Keratinocyte (primary cell): ENCODE results near the gene ATP13A3. TPM values are rescaled to one million over a fixed set of nuclear protein-coding genes. Genes with fewer than 3 reads are reported as not detected.

Experiments used
- DNase-seq: peaks from one replicate; pipeline ENCODE4 v3.0.0-alpha.2; 2011; ENCODE audit warnings: low read depth, missing footprints, low spot score
- FAIRE-seq: peaks from 2 replicates; lab custom pipeline; 2011; peaks lifted over from hg19 to GRCh38; lab: Jason Lieb, UNC
- H2AFZ ChIP-seq: 2 replicates; pipeline ENCODE4 v1.6.0; 2012; ENCODE audit warnings: low read length, control low read depth, inconsistent platforms; ENCODE audit not compliant: control insufficient read depth
- H3K27ac ChIP-seq: 2 replicates; pipeline ENCODE4 v1.5.1; 2011; ENCODE audit warnings: low read length; ENCODE audit not compliant: control insufficient read depth, insufficient read depth
- H3K27me3 ChIP-seq: 3 replicates; pipeline ENCODE4 v1.6.0; 2011; ENCODE audit warnings: low read length; ENCODE audit not compliant: control insufficient read depth, insufficient read depth; ENCODE audit errors: extremely low read depth
- H3K36me3 ChIP-seq, 2 experiments: 2 replicates in 1 of 2; 3 replicates in 1 of 2; pipeline ENCODE4 v1.5.1; 2011; ENCODE audit warnings: low read length in 2 of 2, mild to moderate bottlenecking in 1 of 2; ENCODE audit not compliant: control insufficient read depth in 2 of 2, insufficient read depth in 2 of 2; ENCODE audit errors: extremely low read depth in 1 of 2
- H3K4me1 ChIP-seq: 3 replicates; pipeline ENCODE4 v1.5.1; 2011; ENCODE audit warnings: low read length; ENCODE audit not compliant: control insufficient read depth, insufficient read depth; ENCODE audit errors: extremely low read depth
- H3K4me2 ChIP-seq: 3 replicates; pipeline ENCODE4 v1.6.0; 2011; ENCODE audit warnings: low read depth, low read length; ENCODE audit not compliant: control insufficient read depth, insufficient read depth; ENCODE audit errors: extremely low read depth
- H3K4me3 ChIP-seq, 3 experiments: fragments of 200-600 bp in 1 of 3; sonication (generic) in 1 of 3; 2 replicates in 2 of 3; 3 replicates in 1 of 3; pipeline ENCODE4 v1.5.1; 2011 to 2016; ENCODE audit warnings: low read length in 3 of 3, mild to moderate bottlenecking in 3 of 3, control low read depth in 2 of 3, inconsistent platforms in 1 of 3, low read depth in 1 of 3, mixed read lengths in 1 of 3, mixed run types in 1 of 3, moderate library complexity in 1 of 3; ENCODE audit not compliant: control insufficient read depth in 2 of 3, insufficient read depth in 2 of 3; ENCODE audit errors: extremely low read depth in 1 of 3
- H3K79me2 ChIP-seq: 2 replicates; pipeline ENCODE4 v1.6.0; 2012; ENCODE audit warnings: low read length; ENCODE audit not compliant: control insufficient read depth, insufficient read depth
- H3K9ac ChIP-seq: 3 replicates; pipeline ENCODE4 v1.6.0; 2011; ENCODE audit warnings: low read length; ENCODE audit not compliant: control insufficient read depth, insufficient read depth; ENCODE audit errors: extremely low read depth
- H3K9me1 ChIP-seq: 3 replicates; pipeline ENCODE4 v1.6.0; 2011; ENCODE audit warnings: low read length; ENCODE audit not compliant: control insufficient read depth, insufficient read depth; ENCODE audit errors: extremely low read depth
- H3K9me3 ChIP-seq: 2 replicates; pipeline ENCODE4 v1.5.1; 2012; ENCODE audit warnings: low read depth, low read length; ENCODE audit not compliant: control insufficient read depth
- H4K20me1 ChIP-seq: 3 replicates; pipeline ENCODE4 v1.6.0; 2011; ENCODE audit warnings: low read length; ENCODE audit not compliant: control insufficient read depth, insufficient read depth; ENCODE audit errors: extremely low read depth
- CTCF ChIP-seq, 3 experiments: IDR thresholded peaks in 1 of 3; conservative IDR thresholded peaks in 1 of 3; optimal IDR thresholded peaks in 1 of 3; 2 replicates in 2 of 3; 3 replicates in 1 of 3; pipeline versions ENCODE3 to v1.5.1; 2011; ENCODE audit warnings: low read length in 3 of 3, mild to moderate bottlenecking in 3 of 3, moderate library complexity in 2 of 3, control low read depth in 1 of 3, inconsistent platforms in 1 of 3; ENCODE audit not compliant: insufficient read depth in 2 of 3; ENCODE audit errors: extremely low read depth in 1 of 3
- EZH2 ChIP-seq: IDR thresholded peaks from one replicate; pipeline ENCODE4 v1.6.1; 2012; ENCODE audit warnings: inconsistent platforms, mild to moderate bottlenecking, low read length, moderate library complexity
- dilution Hi-C: fragments of 300-500 bp; cut with MboI; formaldehyde crosslinking; loops from one replicate; pipeline ENCODE4 v1.7.0; 2020; ENCODE audit warnings: low sequenced_read_pairs; ENCODE audit not compliant: extremely low pct_ligation_motif_present
- polyA plus RNA-seq, 5 experiments: library from polyadenylated mRNA; depleted of rRNA in 3 of 5; stranded (reverse) in 3 of 5; stranded (forward) in 1 of 5; unstranded in 1 of 5; fragments of >200 nt; gene quantifications; 1 replicate in 1 of 5; 2 replicates in 3 of 5; 3 replicates in 1 of 5; pipeline versions ENCODE4 v1.2.1 to v1.2.3, GENCODE V29; 2011 to 2012; ENCODE audit warnings: missing spikeins in 2 of 5, low read depth in 1 of 5, low replicate concordance in 1 of 5

Gene ATP13A3
- polyA plus RNA-seq, 1 donor (not counting 4 experiments of a cell fraction or from before 2014, with no cell fraction given): 103 TPM

DNA sequence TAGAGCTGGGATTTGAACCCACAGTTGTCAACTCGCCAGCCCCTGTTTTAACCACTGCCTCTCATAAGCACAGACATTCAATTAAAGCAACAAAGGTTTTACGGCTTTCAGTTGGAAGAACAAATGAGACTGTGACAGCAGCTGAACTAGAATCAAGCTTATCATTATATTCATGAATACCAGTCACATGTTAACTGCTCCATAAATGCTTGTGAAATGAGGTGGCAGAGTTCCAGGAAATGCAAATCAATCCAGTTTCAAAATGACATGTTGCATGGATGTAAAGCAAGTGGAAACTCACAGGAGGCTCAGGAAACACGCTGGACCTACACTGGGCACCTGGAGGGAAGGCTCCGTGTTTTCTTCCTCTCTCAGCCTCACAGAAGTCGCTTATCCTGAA lies 91.6 kb downstream of the ATP13A3 start:
- peaks cover 24% of the 10 kb centered on the region for H3K27me3 ChIP-seq
- H3K9me3 ChIP-seq: peaks cover 2% of the 10 kb centered on the region
- no peaks in the 10 kb centered on the region for H3K9me1 ChIP-seq
- no peaks in the 10 kb centered on the region for H3K36me3 ChIP-seq
- H3K79me2 ChIP-seq: no peaks in the 10 kb centered on the region
- no peak overlapping the region for H3K4me3 ChIP-seq
- H3K27ac ChIP-seq: no peak overlapping the region
- H3K9ac ChIP-seq: no peak overlapping the region
- TF ChIP-seq CTCF (optimal IDR thresholded peaks at IDR 0.05 in 1 of 3, IDR thresholded peaks at IDR 0.05 in 1 of 3, conservative IDR thresholded peaks at IDR 0.05 in 1 of 3; ENCODE audit: extremely low read depth in 1 of 3, insufficient read depth in 2 of 3, low read length in 3 of 3): no peak
- TF ChIP-seq EZH2: no peak
- no peaks in the 10 kb centered on the region for H4K20me1 ChIP-seq
- H3K4me1 ChIP-seq: peaks cover 13% of the 10 kb centered on the region
- DNase-seq (no peak), FAIRE-seq (peak; percentile 80)
- no peak overlapping the region for H2AFZ ChIP-seq
- dilution Hi-C loops: no loop called here
- H3K4me2 ChIP-seq: no peak overlapping the region

- FAIRE-seq: no peak
Measured at GRCh38 chr3:194392576-194392975, 94.2 kb downstream of the ATP13A3 start.

More at GRCh38 chr3:194392576-194392975, 94.2 kb downstream of the ATP13A3 start:
- Histone ChIP-seq H3K9me1 (no peaks in the 10 kb centered on the region), H3K9ac (no peak overlapping the region), H3K4me2 (no peak overlapping the region), H3K9me3 (peaks cover 2% of the 10 kb centered on the region), H3K36me3 (no peaks in the 10 kb centered on the region), H3K4me1 (peaks cover 11% of the 10 kb centered on the region), H3K27me3 (peaks cover 11% of the 10 kb centered on the region), H2AFZ (no peak overlapping the region), H3K4me3 (no peak overlapping the region), H4K20me1 (no peaks in the 10 kb centered on the region), H3K27ac (no peak overlapping the region), H3K79me2 (no peaks in the 10 kb centered on the region)
- no peak for TF ChIP-seq EZH2
- no peak for TF ChIP-seq CTCF (optimal IDR thresholded peaks at IDR 0.05 in 1 of 3, IDR thresholded peaks at IDR 0.05 in 1 of 3, conservative IDR thresholded peaks at IDR 0.05 in 1 of 3; ENCODE audit: extremely low read depth in 1 of 3, insufficient read depth in 2 of 3, low read length in 3 of 3)
- DNase-seq: no peak
- dilution Hi-C loops: no loop called here
